Panc1 (cell line): ENCODE results near the gene CRIM1.

Experiments
- POLR2AphosphoS5 ChIP-seq: IDR thresholded peaks from 2 replicates; pipeline ENCODE4 v1.6.1; 2012; ENCODE audit warnings: mild to moderate bottlenecking, low read depth, low read length, moderate library complexity
- TF ChIP-seq, protein P1 (sequence below): fragments of 450-650 bp; IDR thresholded peaks from 2 replicates; pipeline ENCODE4 v1.5.1; 2017; ENCODE audit warnings: mild to moderate bottlenecking

DNA sequence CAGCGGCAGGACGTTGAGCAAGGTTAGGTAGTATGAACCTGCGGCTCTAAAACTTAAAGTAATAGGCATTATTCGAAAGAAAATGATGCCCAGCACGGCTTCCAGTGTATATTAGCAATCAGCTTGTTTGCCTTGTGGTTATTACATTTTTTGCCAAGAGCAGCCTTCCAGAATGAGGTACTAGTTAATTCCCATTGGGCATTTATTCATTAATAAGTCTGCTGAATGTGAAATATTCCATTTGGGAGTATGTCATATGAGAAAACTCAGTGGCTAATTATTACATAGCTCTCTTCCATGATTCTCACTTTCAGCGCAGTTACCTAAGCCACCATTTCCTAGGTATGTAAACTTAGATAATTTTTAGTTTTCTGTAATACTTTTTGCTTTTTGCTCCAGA lies 12.9 kb downstream of the CRIM1 start:
- TF ChIP-seq, protein P1, sequence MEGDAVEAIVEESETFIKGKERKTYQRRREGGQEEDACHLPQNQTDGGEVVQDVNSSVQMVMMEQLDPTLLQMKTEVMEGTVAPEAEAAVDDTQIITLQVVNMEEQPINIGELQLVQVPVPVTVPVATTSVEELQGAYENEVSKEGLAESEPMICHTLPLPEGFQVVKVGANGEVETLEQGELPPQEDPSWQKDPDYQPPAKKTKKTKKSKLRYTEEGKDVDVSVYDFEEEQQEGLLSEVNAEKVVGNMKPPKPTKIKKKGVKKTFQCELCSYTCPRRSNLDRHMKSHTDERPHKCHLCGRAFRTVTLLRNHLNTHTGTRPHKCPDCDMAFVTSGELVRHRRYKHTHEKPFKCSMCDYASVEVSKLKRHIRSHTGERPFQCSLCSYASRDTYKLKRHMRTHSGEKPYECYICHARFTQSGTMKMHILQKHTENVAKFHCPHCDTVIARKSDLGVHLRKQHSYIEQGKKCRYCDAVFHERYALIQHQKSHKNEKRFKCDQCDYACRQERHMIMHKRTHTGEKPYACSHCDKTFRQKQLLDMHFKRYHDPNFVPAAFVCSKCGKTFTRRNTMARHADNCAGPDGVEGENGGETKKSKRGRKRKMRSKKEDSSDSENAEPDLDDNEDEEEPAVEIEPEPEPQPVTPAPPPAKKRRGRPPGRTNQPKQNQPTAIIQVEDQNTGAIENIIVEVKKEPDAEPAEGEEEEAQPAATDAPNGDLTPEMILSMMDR = no peak
- TF ChIP-seq POLR2AphosphoS5 = no peak
